ENCODE results near the gene DNAH17.

DNAH17 gene

GRCh38 chr17:78575899-78576298, 1.3 kb downstream of the DNAH17 start:
- no peak for DNase-seq (ENCODE audit: low spot score)

GRCh38 chr17:78575340-78575739, 1.9 kb downstream of the DNAH17 start:
- no peak for DNase-seq (ENCODE audit: low spot score)

GRCh38 chr17:78573955-78574354, 3.2 kb downstream of the DNAH17 start:
- DNase-seq (ENCODE audit: low spot score), result no peak

- DNase-seq (ENCODE audit: low spot score), result peak; percentile 34
Measured at GRCh38 chr17:78572239-78573205, 4.7 kb downstream of the DNAH17 start.

GRCh38 chr17:78571329-78571728, 5.9 kb downstream of the DNAH17 start:
- DNase-seq (ENCODE audit: low spot score), result no peak

- DNase-seq (ENCODE audit: low spot score), result no peak
Measured at GRCh38 chr17:78568494-78569115, 8.6 kb downstream of the DNAH17 start.

- no peak for DNase-seq (ENCODE audit: low spot score)
Measured at GRCh38 chr17:78567991-78568390, 9.2 kb downstream of the DNAH17 start.

GRCh38 chr17:78566947-78567346, 10.2 kb downstream of the DNAH17 start:
- no peak for DNase-seq (ENCODE audit: low spot score)

GRCh38 chr17:78563189-78564145, 13.7 kb downstream of the DNAH17 start:
- no peak for DNase-seq (ENCODE audit: low spot score)

- no peak for DNase-seq (ENCODE audit: low spot score)
Measured at GRCh38 chr17:78562734-78563133, 14.5 kb downstream of the DNAH17 start.

GRCh38 chr17:78561166-78561565, 16.0 kb downstream of the DNAH17 start:
- DNase-seq (ENCODE audit: low spot score), result no peak

GRCh38 chr17:78560731-78561130, 16.5 kb downstream of the DNAH17 start:
- DNase-seq (ENCODE audit: low spot score), result no peak

GRCh38 chr17:78559749-78560368, 17.3 kb downstream of the DNAH17 start:
- DNase-seq (ENCODE audit: low spot score), result no peak

- no peak for DNase-seq (ENCODE audit: low spot score)
Measured at GRCh38 chr17:78558989-78559388, 18.2 kb downstream of the DNAH17 start.

- no peak for DNase-seq (ENCODE audit: low spot score)
Measured at GRCh38 chr17:78558181-78558850, 18.9 kb downstream of the DNAH17 start.

GRCh38 chr17:78557598-78558039, 19.6 kb downstream of the DNAH17 start:
- DNase-seq (ENCODE audit: low spot score), result no peak

GRCh38 chr17:78556812-78557211, 20.4 kb downstream of the DNAH17 start:
- DNase-seq (ENCODE audit: low spot score), result no peak

- no peak for DNase-seq (ENCODE audit: low spot score)
Measured at GRCh38 chr17:78555746-78556401, 21.3 kb downstream of the DNAH17 start.

GRCh38 chr17:78550464-78550863, 26.7 kb downstream of the DNAH17 start:
- DNase-seq (ENCODE audit: low spot score), result no peak

GRCh38 chr17:78548725-78549124, 28.5 kb downstream of the DNAH17 start:
- no peak for DNase-seq (ENCODE audit: low spot score)

Data from SK-N-DZ (cell line).